AG10803 (cell line): ENCODE data around the gene NTRK2.

Experiments used
- DNase-seq: peaks from one replicate; pipeline ENCODE4 v3.0.0; 2010; ENCODE audit warnings: low read depth
- H3K4me3 ChIP-seq: 2 replicates; pipeline ENCODE4 v1.5.1; 2011; ENCODE audit warnings: mild to moderate bottlenecking, low read length, control low read depth
- TF ChIP-seq, protein P1 (sequence below): conservative IDR thresholded peaks from 2 replicates; pipeline ENCODE4 v1.5.1; 2011; ENCODE audit warnings: mild to moderate bottlenecking, low read length, control low read depth, inconsistent platforms

Gene NTRK2

DNA sequence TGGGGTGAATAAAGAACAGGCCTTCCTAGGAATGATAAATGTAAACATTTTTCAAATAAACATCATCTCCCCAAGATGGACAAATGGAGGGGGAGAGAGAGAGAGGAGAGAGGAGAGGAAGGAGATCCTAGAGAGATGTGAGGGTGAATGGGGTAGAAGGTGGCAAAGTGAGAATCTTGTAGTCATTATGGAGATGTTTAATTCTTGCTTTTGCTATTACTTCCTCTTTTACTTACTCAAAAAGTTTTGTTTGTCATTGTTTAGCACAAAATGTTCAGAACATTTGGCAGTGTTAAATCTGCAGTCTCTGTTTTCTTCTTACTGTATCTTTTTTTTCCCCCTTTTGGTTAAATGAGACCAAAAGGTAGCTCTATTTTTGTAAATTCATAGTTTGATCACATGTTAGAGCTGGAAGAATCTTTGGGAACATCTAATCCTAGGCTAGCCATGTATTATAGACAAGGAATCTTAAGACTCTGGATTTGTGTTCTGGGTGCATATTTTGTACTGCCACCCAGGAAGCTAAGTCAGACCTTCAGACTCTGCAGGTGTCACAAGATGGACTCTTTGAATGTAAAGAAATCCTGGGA, 266.1 kb downstream of the NTRK2 start:
- no peak overlapping the region for H3K4me3 ChIP-seq
- DNase-seq = no peak
- TF ChIP-seq, protein P1, sequence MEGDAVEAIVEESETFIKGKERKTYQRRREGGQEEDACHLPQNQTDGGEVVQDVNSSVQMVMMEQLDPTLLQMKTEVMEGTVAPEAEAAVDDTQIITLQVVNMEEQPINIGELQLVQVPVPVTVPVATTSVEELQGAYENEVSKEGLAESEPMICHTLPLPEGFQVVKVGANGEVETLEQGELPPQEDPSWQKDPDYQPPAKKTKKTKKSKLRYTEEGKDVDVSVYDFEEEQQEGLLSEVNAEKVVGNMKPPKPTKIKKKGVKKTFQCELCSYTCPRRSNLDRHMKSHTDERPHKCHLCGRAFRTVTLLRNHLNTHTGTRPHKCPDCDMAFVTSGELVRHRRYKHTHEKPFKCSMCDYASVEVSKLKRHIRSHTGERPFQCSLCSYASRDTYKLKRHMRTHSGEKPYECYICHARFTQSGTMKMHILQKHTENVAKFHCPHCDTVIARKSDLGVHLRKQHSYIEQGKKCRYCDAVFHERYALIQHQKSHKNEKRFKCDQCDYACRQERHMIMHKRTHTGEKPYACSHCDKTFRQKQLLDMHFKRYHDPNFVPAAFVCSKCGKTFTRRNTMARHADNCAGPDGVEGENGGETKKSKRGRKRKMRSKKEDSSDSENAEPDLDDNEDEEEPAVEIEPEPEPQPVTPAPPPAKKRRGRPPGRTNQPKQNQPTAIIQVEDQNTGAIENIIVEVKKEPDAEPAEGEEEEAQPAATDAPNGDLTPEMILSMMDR = no peak

DNA sequence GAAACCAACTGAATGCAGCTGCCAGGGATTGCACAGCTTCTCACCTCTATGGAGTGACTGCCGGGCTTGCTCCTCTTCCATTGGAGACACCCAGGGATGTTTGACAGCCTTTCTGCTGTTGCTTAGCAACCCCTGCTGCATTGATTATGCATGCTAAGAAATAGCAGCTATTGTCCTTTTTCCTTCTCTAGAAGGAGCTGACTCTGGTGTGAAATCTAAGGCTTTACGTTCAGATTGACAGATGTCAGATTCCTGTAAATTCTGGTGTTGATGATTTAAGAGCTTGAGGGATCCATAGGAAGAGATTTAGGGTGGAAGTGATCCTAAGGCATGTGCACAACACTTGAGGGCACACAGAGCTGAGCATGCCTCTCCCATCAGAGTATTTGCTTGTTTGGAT, 267.7 kb downstream of the NTRK2 start:
- DNase-seq = no peak
- no peak overlapping the region for H3K4me3 ChIP-seq
- TF ChIP-seq, protein P1 = no peak

DNA sequence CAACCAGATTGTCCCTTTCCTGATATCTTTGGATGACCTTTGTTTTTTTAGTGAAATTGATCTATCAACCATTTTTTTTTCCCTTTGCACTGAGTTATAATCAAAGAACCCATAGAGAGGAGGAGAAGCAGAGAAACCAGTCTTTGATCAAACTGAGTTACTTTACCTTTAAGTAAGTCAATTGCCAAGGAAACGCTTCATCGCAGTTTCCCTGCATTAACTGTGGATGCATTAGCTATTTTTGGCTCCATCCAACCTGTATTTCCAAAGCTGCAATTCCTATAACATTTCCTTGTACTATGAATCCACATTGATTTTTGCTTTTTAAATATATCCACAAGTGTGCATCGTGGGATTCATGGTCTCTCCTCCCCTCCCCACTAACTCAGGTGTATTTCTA, 268.1 kb downstream of the NTRK2 start:
- TF ChIP-seq, protein P1 = no peak
- H3K4me3 ChIP-seq = no peak overlapping the region
- DNase-seq = no peak

DNA sequence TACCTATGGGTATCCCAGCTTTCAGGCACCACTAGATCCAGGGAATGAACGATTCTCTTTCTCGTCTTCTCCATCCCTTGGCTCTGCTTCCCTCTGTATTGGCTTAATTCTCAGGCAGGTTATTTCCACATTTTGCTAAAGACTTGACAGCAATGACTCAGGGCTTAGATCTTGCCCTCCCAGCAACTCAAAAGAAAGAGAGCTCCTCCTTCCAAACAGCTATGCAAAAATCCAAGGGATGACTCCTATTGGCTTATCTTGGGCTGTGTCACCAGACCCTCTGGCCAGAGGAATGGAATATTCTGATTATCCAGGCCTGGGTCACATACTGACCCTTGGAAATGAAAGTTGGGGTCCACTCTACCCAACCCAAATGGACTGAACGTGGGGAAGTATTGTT, 270.2 kb downstream of the NTRK2 start:
- TF ChIP-seq, protein P1 = no peak
- H3K4me3 ChIP-seq = no peak overlapping the region
- no peak for DNase-seq

DNA sequence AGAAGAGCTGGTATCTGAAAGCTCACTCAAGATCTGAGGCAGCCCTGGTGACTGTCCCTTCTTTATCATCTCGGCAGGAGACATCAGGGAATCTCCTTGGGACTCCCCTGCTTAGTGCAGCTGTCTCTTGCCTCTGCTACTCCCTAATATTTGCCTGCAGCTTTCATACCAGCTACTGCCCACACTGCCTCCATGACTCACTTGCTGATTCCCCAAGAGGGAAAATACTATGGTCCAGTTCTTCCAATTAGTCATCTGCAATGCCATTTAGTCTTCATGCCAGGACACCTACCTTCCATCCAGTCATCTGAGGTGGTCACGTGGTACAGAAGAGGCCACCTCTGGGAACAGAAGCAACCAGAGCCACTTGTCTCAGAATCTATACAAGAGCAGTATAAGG, 270.8 kb downstream of the NTRK2 start:
- no peak overlapping the region for H3K4me3 ChIP-seq
- TF ChIP-seq, protein P1 = no peak
- no peak for DNase-seq

DNA sequence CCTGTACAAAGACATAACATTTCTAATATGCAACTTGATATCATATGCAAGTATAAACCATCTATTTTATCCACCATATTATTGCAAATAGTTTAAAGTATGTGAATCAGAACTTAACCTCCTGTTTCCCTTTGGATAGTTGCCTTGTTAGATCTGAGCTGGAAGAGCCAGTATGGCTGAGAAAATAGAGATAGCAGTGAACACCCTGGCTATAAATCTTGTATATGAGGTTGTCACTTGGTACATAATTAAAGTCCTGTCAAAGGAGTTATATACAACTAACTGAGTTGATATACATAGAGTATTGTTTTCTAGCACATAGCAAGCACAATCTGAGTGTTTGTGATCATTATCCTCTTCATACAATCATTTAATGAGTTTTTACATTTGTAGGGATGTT, 272.3 kb downstream of the NTRK2 start:
- no peak overlapping the region for H3K4me3 ChIP-seq
- TF ChIP-seq, protein P1 = no peak
- DNase-seq = no peak

DNA sequence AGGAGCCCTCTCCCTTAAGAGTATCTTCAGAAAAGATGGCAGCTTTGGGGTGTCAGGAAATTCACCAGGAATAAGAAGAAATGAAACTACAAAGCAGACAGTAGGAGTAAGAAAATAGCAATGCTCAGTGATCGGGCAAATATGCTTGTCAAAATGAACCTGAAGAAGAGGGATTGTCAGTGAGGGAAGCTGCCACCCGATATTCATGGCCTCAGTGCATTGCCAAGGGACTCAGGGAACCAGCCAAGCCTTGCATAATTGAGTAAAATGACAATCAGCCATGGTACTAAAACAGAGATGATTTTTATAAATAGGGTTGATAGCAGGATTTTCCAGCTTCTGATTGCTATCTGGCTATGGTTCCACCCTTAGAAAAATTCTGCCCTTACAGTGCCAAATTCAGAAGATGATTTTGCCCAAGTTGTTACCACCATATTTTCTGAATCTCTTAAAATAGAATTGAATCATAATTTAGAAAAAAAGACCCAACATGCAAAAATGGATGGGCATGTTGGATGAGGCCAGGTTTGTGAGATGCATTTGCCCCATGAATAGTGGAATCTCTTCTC, 274.0 kb downstream of the NTRK2 start:
- H3K4me3 ChIP-seq = no peak overlapping the region
- TF ChIP-seq, protein P1 = no peak
- no peak for DNase-seq
